OCI-LY3 (cell line): ENCODE data around the gene TTLL8.

Experiments
- EZH2phosphoT487 ChIP-seq: fragments of 200-600 bp; shearing (Covaris generic); IDR thresholded peaks from 2 replicates; pipeline ENCODE4 v1.6.1; 2018; ENCODE audit warnings: antibody characterized with exemption, mixed run types, low read depth
- TF ChIP-seq, protein P1 (sequence below): fragments of 200-600, 300-600 bp; sonication (generic); IDR thresholded peaks from 2 replicates; pipeline ENCODE4 v1.5.1; 2014; ENCODE audit warnings: antibody characterized with exemption, low read length, low read depth

DNA sequence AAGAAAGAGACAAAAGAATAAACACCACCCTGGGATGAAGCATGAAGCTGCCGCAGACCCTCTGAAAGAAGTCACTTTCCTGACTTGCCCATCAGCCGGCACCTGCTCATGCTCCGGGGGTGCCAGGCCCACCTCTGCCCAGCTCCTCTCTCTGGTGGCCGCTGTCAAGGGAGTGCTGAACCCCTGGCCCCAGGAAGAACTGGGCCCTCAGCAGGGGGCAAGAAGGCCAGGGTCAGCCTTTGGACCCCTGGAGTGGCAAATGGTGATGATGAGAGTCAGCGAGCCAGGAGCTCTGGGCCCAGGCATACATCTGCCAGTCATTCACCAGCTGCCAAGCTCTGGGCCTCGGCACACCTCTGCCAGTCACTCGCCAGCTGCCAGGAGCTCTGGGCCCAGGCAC is 17.4 kb downstream of the TTLL8 start:
- TF ChIP-seq, protein P1, sequence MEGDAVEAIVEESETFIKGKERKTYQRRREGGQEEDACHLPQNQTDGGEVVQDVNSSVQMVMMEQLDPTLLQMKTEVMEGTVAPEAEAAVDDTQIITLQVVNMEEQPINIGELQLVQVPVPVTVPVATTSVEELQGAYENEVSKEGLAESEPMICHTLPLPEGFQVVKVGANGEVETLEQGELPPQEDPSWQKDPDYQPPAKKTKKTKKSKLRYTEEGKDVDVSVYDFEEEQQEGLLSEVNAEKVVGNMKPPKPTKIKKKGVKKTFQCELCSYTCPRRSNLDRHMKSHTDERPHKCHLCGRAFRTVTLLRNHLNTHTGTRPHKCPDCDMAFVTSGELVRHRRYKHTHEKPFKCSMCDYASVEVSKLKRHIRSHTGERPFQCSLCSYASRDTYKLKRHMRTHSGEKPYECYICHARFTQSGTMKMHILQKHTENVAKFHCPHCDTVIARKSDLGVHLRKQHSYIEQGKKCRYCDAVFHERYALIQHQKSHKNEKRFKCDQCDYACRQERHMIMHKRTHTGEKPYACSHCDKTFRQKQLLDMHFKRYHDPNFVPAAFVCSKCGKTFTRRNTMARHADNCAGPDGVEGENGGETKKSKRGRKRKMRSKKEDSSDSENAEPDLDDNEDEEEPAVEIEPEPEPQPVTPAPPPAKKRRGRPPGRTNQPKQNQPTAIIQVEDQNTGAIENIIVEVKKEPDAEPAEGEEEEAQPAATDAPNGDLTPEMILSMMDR: no peak
- TF ChIP-seq EZH2phosphoT487: no peak
